Suppressor macrophage (primary cell): Measurements from ENCODE around the gene RAB11FIP4.

Source experiments
- DNase-seq, 4 experiments: peaks; one replicate each; pipeline ENCODE4 v3.0.0-alpha.2; 2020 to 2022

The RAB11FIP4 gene

DNA sequence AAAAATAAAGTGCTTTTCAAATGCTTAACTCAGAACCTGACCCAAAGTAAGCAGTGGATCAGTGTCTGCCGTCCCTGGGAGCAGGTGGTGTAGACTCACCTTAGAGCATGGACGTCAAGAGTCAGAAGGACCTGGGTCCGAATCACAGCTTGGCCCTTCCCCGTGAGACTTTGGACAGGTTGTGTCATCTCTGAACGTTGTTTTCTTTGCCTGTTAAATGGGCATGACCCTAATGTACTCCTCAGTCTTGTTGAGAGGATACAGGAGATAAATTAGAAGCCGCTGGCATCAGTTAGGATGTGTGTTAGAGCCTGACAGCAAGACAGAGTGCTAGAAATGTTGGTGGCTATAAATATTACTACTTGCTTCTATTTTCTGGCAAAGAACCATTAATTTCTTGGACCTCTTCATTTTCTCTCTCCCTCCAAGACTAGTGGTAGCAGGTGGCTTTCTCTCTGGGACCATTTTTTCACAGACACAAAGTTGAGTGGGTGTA is 68.8 kb downstream of the RAB11FIP4 start:
- DNase-seq: no peak

DNA sequence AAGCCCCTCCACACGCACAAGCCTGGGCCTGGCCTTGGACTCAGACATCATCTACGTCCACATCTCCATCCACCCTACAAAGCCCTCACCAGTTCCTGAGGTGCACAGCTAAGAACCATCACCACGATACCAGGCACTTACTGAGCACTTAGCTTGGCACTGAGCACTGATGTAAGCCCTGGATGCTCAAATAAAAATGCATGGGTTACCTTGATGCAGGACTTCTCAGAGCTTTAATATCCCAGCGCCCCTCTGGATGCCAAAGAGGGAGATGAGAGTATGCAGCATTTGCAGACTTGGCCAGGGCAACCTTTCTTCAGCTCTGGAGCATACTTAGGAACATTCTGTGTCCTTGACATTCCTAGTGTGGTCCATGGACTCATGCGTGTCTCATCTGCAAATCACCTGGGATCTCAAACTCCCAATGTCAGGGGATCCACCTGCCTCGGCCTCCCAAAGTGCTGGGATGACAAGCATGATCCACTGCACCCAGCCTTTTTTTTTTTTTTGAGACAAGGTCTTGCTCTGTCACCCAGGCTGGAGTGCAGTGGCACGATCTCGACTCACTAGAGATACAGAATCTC is 69.8 kb downstream of the RAB11FIP4 start:
- no peak for DNase-seq

DNA sequence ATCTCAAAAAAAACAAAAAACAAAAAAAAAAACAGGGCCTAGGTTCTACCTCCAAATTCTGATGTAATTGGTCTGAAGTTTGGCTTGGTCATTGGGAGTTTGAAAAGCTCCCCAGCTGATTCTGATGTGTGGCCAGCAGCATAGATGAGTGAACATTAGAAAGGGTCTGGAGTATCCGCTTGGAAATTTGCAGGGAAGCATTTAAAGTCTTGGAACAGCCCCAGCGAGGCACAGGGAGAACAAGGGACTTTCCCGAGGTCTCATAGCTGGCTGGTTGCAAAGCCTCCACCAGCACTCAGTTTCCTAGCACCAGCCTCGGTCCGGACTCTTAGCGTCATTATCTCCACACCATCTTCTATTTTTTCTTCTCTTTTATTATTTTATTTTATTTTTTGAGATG is 70.8 kb downstream of the RAB11FIP4 start:
- DNase-seq: no peak

DNA sequence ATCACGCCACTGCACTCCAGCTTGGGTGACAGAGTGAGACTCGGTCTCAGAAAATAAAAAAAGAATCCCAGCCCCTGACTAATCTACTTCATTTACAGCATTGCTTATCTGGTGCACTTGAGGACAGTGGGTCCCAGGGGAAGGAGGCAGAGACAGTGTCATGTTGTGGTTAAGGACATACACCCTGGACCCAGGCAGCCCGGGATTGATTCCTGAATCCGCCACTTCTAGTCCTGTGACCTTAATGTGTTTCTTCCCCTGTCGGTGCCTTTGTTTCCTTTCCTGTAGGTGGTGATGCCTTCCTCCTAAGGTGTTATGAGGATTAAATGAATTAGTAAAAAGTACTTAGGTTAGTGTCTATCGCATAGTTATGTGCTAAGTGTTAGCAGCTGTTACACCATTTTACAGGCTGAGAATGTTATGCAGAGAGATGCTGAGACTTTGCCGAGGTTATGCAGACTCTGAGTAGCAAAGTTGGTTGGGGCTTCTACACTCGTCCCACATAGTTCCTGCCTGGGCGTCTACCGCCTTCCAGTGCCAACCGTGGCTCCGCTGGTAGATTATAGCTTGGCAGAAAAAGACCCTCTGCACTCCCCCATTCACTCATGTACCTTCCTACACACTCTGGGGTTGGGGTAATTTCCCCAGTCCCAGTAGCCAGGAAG is 74.8 kb downstream of the RAB11FIP4 start:
- no peak for DNase-seq

DNA sequence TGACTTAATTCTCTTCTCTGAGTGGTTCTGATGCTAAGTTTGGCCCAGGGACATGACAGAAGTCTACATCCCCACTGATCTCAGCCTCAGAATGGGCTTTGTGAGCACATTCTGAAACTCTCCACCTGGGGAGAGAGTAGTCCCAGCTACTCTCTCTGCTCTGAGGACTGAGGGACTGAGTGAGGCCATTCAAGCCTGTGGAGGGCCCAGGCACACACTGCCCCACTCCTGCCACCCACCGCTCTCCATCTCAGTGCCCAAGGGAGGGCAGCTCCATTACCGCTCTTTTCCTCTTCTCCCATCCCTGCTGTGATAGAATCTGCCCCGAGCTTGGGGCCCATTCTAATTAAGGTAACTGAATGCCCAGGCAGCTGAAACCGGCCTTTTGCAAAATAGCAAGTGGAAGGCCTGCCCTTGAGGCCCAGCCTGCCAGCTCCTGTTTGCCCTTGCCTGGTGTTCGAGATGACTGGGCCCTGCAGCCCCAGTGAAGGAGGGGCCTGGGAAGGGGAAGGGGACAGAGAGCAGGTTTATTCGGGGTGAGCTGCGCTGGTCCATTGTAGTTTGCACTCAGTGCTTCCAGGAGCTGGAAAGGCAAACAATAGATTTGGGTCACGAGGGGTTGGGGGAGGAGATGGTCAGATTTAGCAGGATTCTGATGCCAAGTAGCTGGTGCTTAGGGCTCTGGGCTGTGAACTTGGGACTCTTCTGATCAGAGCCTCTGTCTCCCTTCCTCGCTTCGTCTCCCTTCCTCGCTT is 76.2 kb downstream of the RAB11FIP4 start:
- no peak for DNase-seq

DNA sequence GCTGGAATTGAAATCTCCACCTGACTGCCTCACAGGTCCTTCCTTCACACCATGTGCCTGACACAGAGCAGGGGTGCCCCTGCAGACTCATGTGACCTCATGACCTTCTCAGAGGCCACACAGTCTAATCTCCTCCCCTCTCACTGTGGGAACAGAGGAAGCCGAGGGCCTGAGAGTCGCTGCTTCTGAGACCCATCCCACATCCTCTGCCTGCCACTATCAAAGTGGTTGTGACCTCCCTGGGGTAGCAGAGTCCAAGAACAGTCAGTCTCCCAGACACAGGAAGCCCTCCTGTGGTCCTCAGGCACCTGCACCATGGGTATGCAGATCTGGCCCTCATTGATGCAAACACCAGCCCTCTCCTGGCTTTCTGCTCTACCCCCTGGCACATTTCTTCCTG is 78.5 kb downstream of the RAB11FIP4 start:
- DNase-seq: peak in 2 of 4 experiments; percentile 14 to 38

DNA sequence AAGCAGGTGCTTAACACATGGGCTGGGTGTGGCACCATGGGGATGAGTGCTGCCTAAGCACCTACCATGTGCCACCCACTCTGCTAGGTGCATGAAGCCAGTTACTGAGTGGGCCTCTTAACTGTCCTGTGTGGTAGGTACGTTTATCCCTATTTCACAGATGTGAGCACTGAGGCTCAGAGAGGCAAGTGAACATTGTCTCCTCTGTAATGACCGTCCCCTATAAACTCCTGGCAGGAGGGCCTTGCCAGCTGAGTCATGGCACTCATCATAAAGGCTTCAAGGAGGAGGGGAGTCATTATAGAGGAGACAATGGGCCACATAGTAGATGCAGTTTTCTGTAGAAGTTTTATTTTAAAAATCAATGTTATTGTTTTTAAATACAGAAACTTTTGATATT is 79.1 kb downstream of the RAB11FIP4 start:
- no peak for DNase-seq

DNA sequence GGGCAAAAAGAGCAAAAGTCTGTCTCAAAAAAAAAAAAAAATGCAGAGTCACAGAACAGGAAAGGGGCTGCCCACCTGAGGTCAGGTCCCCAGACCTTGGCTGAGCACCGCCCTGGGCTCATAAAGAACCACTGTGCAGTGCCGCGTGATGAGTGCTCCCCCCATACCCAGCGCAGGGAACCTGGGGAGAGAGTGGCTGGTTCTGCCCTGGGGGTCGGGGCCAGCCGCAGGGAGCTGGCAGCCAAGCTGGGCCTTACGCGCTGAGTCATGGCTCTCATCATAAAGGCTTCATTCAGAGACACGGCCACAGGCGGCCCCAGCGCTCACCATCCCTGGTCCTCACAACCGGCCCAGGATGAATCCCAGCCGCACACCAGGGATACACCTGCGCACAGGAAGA is 80.7 kb downstream of the RAB11FIP4 start:
- DNase-seq: no peak

DNA sequence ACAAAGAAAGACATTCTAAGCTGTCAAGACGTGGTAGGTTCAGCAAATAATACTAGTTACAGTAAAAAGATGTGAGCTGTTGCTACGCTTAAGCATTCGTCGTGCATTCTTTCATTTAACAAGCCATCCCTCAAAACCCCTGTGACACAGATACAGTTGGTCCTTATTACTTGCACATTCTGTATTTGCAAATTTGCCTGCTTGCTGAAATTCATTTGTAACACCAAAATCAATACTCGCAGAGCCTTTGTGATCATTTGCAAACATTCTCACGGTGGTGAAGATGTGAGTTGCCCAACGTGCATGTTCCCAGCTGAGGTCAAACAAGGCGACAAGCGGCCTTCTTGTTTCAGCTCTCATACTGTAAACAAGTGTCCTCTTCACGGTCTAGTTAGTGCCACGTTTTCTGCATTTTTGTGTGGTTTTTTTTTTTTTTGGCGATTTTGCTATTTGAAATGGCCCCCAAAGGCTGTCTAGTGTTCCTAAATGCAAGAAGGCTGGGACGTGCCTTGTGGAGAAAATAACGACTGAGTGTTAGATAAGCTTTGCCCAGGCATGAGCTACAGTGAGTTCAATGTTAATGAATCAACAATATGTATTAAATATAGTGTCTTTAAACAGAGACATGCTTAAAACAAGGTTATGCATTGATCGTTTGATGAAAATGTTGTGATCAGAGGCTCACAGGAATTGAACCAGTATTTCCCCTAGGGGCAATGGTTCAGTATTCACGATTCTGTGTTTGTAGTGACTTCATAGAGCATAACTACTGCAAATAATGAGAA is 84.1 kb downstream of the RAB11FIP4 start:
- DNase-seq: no peak

DNA sequence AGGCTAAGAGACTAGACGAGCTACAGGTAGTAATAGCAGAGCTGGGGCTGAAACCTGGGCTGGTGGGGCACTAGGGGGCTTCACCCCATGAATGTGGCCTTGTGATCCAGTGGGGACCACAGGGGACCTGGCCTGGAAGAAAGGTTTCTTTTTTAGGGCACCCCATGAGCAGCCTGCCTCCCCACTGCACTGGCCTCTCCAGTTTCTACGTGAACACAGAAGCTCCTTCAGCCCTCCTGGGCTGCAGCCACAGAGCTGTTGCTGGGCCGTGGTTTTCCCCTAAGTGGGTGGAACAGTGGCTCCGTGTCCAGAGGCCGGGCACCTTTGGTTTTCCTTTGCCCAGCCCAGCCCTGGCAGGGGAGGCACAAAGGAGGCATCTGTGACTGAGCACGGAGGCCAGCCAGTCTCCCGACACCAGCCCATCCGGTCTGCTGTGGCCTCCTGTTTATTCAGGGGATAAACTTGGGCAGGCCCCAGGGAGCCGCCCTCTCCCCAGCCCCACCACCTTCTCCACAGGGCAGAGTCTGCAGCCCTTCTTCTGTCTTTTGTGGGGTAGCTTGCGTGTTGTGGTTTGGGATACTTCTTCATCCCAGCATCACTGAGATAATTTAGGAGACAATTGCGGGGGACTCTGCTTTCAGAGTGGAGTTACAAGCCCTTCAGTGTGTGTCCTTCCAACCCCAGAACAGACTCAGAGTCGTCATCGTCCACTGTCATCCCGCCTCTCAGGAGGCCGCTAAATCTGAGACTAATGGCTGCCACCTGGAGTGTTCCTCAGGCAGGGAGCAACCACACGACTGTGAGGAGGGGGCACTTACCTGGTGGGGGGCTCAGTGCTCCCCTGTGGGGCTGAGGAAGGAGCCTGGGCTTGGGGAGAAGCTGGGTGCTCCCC is 85.3 kb downstream of the RAB11FIP4 start:
- DNase-seq: no peak

DNA sequence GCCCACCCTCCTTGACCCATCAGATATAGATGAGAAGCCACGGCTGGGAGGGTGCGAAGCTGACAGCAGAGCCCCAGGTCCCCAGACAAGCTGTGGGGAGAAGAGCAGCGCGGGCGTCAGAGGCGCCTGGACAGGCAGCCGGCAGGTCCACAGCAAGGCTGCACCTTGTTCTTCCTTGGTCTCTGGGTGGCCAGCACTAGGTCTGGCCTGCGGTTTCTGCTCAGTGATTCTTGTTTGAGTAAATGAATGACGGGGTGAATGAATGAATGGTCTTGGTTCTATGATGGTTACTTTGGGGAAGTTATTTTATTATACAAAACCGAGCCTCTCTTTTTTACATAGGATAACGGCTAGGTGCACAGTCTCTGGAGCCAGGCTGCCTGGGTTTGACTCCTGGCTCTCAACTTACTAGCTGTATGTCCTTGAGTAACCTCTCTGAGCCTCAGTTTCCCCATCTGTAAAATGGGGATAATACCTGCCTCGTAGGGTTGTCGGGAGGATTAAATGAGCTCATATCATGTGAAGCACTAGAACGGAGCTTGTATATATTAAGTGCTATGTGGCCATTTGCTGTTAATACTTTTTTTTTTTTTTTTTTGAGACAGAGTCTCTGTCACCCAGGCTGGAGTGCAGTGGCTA is 86.1 kb downstream of the RAB11FIP4 start:
- DNase-seq: no peak

DNA sequence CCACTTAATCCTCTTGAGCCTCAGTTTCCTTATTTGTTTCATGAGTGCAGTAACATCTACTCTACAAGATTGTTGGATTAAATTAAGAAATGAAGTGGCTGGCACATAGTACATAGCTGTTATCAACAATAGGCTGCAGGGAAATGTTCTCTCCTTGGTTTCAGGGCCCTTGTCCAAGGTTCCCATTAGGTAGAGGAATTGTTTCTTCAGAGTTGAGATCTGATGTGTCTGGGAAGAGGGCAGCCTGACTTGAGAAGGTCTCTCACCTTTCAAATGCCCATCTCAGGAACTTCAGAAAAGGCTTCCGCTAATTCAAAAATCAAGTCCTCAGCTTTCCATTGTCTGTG is 87.6 kb downstream of the RAB11FIP4 start:
- DNase-seq: no peak

DNA sequence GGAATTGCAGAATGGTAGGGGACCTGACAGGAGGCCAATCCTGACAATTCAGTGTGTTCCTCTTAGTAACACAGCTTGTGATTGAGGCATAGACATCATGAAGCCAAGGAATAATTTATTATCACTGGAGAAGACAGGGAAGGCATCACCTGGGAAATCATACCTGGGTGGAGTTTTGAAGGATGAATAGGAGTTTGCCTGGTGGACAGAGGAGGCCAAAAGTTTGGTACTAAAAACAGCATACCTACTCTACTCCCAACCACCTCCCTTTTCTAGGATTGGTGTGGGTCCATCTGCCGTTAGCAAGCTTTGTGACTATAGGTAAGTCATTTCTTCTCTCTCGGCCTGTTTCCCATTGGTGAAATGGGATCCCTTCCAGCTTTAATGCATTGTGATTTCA is 88.0 kb downstream of the RAB11FIP4 start:
- no peak for DNase-seq

DNA sequence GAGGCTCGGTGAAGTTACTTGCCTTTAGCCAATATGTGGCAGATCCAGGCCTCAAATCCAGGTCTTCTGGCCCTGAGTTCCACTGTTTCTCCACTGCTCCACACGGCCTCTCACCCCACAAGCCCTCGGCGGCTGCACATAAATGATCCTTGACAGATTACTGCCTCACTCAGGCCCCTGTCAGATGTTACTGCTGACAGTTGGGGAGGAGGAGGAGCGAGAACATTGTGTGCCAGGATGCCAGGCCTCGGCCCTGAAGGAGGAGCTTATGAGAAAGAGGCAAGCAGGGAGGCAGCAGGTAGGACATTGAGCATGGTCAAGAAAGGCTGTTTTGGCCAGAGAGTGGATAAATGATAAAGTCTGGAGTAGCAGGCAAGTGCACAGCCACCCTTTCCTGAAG is 88.6 kb downstream of the RAB11FIP4 start:
- DNase-seq: no peak

DNA sequence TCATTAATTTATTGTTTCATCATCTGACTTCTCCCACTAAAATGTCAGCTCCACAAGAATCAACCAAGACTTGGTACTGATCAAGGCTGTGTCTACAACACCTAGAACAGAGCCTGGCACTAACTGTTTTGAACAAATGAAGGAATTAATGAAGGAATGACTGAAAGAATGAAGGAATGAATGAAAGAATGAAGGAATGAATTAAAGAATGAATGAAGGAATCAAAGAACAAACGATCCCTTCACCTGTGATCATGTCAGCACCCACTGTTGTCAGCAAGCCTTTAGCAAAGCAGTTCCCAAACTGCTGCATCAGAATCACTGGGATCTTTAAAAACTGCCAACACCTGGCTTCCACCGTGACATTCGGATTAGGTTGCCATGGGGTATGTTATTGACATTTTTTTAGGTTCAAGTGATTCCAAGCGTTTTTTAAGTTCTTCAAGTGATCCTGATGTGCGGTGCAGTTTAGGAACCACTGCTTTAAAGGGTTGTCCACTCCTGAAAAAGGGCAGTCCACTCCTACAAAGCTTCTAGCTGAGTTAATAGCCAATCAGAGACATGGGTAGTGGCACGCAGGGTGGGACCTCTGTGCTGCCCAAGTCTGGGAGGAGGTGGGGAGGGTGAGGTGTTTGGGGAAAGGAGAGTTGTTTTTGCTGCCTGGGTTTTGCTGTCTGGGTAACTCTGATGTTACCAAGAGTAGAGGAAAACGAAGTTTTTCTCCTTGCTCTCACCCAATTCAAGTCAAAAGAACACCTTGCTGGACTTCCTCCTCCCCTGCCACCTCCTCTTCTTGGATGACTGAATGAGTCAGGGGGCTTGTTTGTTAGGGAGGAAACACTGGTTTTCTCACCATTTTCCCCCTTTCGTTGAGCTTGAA is 89.7 kb downstream of the RAB11FIP4 start:
- DNase-seq: no peak

DNA sequence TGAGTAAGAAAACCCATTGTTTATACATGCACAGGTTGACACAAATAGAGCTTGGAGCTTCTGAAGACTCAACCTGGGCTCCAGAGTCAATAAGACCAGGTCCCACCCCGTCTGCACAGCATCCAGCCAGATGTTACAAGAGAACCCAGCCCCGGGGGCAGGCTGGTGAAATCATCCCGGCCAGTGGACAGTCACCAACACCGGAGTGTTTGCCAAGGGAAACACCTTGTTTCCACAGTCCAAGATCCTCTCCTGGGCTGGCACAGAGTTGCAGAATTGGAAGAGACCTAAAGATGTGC is 90.3 kb downstream of the RAB11FIP4 start:
- DNase-seq: no peak

DNA sequence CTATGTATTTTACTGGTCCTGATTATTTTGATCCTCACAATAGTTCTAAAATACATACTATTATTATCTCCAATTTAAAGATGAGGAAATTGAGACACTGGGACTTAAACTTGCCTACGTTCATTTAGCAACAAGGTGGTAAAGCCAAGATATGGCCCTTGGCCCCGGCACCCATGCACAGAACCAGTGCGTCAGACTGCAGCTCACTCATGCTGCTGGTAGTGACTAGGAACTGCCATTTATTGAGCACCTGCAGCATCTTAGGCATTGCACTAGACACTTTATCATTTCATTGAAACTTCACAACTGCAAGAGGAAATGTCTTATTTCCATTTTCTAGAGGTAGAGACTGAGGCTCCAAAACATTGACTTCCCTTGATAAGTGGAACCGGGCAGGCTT is 93.3 kb downstream of the RAB11FIP4 start:
- DNase-seq: no peak

DNA sequence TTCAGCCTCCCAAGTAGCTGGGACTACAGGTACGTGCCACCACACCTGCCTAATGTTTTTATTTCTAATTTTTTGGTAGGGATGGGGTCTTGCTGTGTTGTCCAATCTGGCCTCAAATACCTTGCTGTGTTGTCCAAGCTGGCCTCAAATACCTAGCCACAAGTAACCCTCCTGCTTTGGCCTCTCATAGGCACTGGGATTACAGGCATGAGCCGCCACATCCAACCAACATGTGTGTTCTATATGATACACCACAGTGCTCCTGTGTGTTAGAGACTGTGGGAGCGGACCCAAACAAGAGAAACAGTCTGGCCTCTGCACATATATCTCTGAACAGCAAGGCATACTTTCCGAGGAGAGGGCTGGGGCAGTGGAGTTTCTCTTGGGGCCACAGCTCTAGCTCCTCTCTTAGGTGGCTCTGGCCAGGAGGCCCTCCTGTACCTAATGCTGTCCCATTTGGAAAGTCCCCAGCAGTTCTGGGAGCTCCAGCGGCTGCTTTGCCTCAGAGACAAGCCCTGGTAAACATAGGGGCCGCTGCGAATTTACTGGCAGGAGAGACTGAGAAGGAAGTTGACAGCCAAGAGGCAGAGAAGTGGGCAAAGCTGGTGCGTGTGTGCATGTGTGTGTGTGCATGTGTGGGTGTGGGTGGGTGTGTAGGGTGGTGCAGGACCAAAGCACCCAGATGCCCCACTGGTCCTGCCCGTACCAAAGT is 95.0 kb downstream of the RAB11FIP4 start:
- peak; percentile 31 to 69 (median 55) for DNase-seq

DNA sequence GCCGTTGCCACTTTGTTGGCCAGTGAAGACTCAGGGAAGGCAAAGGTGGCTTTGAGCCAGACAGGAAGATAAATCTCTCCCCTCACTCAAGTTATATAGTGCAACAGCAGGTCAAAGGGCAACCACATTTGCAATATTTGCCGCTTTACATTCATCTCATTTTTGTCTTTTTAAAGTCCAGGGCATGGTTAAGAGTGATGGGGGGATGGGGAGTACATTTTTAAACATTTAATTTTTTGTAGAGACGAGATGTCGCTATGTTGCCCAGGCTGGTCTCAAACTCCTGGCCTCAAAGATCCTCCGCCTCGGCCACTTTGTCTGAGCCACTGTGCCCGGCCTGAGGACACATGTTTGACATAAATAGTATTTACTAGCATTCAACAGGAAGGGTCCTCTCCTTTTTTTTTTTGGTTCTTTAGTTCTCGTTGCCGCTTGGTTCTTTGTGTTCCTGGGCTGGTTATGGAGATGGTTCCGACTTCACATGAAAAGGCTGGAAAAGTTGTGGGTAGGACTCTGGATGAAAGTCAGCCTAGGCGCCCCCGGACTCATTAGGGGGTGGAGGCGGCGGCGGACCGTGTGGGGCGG is 95.7 kb downstream of the RAB11FIP4 start:
- DNase-seq: peak in 1 of 4 experiments; percentile 28
